ENCODE results near the gene COL4A3. TPM values are rescaled to one million over a fixed set of nuclear protein-coding genes. Genes with fewer than 3 reads are reported as not detected.

The COL4A3 gene
- total RNA-seq, 4 donors from 2014 or later = 0.41 to 20.9 (median 5.1) TPM; not detected in 1

DNA sequence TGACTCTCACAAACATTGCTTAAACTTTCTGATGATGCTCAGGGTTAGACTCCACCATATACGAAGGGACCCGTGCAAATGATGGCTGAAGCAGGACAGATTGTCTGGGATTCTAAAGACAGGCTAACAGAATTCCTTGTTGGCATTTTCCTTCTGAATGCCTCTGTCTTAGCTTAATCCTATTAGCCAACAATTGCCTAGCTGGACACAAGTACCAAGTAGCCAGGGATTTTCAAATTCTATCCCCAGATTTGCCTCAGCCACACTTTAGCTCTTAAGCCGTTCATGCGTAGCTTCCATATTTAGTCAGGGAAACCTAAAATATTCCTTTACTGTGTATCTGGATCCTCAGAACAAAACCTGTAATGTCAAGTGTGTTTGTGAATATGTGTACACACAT, 40.0 kb downstream of the COL4A3 start:
- in situ Hi-C loops (cut with MboI; ENCODE audit: low pct_ligation_motif_present in 1 of 4, low pct_unique_long_range_greater_than_20kb in 1 of 4, low sequenced_read_pairs in 3 of 4) = no loop called here
- Histone ChIP-seq H3K27me3 (no peaks in the 10 kb centered on the region), H3K4me1 (no peaks in the 10 kb centered on the region), H3K27ac (no peak overlapping the region), H3K36me3 (no peaks in the 10 kb centered on the region), H3K9me3 (no peaks in the 10 kb centered on the region), H3K4me3 (no peak overlapping the region)
- WGBS, 2 donors (ENCODE audit: low coverage in 1 of 2) = 89 to 100% methylated on average over 4 of the region's 4 CpGs
- intact Hi-C loops (cut with DNase I; ENCODE audit: low total_unique reads) = no loop called here
- no peak for TF ChIP-seq POLR2A (IDR thresholded peaks at IDR 0.05)
- TF ChIP-seq POLR2AphosphoS5 (IDR thresholded peaks at IDR 0.05) = no peak
- TF ChIP-seq, protein P1, sequence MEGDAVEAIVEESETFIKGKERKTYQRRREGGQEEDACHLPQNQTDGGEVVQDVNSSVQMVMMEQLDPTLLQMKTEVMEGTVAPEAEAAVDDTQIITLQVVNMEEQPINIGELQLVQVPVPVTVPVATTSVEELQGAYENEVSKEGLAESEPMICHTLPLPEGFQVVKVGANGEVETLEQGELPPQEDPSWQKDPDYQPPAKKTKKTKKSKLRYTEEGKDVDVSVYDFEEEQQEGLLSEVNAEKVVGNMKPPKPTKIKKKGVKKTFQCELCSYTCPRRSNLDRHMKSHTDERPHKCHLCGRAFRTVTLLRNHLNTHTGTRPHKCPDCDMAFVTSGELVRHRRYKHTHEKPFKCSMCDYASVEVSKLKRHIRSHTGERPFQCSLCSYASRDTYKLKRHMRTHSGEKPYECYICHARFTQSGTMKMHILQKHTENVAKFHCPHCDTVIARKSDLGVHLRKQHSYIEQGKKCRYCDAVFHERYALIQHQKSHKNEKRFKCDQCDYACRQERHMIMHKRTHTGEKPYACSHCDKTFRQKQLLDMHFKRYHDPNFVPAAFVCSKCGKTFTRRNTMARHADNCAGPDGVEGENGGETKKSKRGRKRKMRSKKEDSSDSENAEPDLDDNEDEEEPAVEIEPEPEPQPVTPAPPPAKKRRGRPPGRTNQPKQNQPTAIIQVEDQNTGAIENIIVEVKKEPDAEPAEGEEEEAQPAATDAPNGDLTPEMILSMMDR (IDR thresholded peaks at IDR 0.05) = no peak
- TF ChIP-seq EP300 (IDR thresholded peaks at IDR 0.05; ENCODE audit: low read depth) = no peak
- DNase-seq = no peak

DNA sequence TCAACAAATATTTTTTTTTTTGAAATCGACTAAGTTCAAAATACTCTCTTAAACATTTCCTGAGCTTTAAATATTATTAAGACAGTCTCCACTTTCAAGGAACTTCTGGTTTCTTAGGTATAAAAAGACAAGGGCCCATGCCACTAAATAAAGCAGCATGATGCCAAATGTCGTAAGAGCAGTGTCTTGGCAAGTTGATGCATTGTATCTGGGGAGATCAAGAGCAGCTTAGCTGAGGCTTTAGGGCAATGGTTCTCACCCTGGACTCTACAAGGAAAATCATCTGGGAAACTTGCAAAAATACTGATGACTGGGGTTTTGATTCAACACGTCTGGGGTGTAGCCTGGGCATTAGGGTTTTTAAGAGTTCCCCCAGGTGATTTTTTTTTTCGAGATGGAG, 41.3 kb downstream of the COL4A3 start:
- DNase-seq = no peak
- no peaks in the 10 kb centered on the region for H3K4me1 ChIP-seq
- no peaks in the 10 kb centered on the region for H3K36me3 ChIP-seq
- no peak overlapping the region for H3K4me3 ChIP-seq
- H3K9me3 ChIP-seq = no peaks in the 10 kb centered on the region
- 80 to 83% methylated on average over 2 to 4 of the region's 4 CpGs for WGBS, 2 donors (ENCODE audit: low coverage in 1 of 2)
- no peak overlapping the region for H3K27ac ChIP-seq
- no peaks in the 10 kb centered on the region for H3K27me3 ChIP-seq
- no peak for TF ChIP-seq POLR2AphosphoS5 (IDR thresholded peaks at IDR 0.05)
- TF ChIP-seq EP300 (IDR thresholded peaks at IDR 0.05; ENCODE audit: low read depth) = no peak
- TF ChIP-seq, protein P1 (IDR thresholded peaks at IDR 0.05) = no peak
- TF ChIP-seq POLR2A (IDR thresholded peaks at IDR 0.05) = no peak
- in situ Hi-C loops (cut with MboI; ENCODE audit: low pct_ligation_motif_present in 1 of 4, low pct_unique_long_range_greater_than_20kb in 1 of 4, low sequenced_read_pairs in 3 of 4) (no loop called here), intact Hi-C loops (cut with DNase I; ENCODE audit: low total_unique reads) (no loop called here)

DNA sequence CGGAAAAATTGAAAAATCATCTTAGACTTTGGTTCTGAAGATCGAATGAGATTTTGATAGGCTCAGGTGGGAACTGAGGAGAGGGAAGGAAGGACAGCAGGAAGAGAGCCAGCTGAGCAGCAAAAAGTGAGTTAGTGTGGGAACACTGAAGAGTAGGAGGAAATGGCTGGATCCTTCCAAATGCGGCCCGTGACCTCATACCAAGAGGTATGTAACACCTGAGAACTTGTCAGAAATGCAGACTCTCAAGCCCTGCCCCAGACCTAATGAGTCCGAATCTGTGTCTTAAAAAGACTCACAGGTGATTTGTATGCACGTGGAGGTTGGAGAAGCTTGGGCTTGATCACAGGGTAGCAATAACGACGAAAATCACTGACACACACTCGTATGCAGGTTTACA, 42.0 kb downstream of the COL4A3 start:
- no peaks in the 10 kb centered on the region for H3K9me3 ChIP-seq
- H3K4me1 ChIP-seq = no peaks in the 10 kb centered on the region
- 90 to 93% methylated on average over 8 to 9 of the region's 9 CpGs for WGBS, 2 donors (ENCODE audit: low coverage in 1 of 2)
- H3K27ac ChIP-seq = no peak overlapping the region
- TF ChIP-seq POLR2A (IDR thresholded peaks at IDR 0.05) = no peak
- TF ChIP-seq, protein P1 (IDR thresholded peaks at IDR 0.05) = no peak
- no peak for TF ChIP-seq POLR2AphosphoS5 (IDR thresholded peaks at IDR 0.05)
- no peak for TF ChIP-seq EP300 (IDR thresholded peaks at IDR 0.05; ENCODE audit: low read depth)
- DNase-seq = no peak
- no peaks in the 10 kb centered on the region for H3K36me3 ChIP-seq
- intact Hi-C loops (cut with DNase I; ENCODE audit: low total_unique reads) = no loop called here
- no peak overlapping the region for H3K4me3 ChIP-seq
- H3K27me3 ChIP-seq = no peaks in the 10 kb centered on the region
- in situ Hi-C loops (cut with MboI; ENCODE audit: low pct_ligation_motif_present in 1 of 4, low pct_unique_long_range_greater_than_20kb in 1 of 4, low sequenced_read_pairs in 3 of 4) = no loop called here

DNA sequence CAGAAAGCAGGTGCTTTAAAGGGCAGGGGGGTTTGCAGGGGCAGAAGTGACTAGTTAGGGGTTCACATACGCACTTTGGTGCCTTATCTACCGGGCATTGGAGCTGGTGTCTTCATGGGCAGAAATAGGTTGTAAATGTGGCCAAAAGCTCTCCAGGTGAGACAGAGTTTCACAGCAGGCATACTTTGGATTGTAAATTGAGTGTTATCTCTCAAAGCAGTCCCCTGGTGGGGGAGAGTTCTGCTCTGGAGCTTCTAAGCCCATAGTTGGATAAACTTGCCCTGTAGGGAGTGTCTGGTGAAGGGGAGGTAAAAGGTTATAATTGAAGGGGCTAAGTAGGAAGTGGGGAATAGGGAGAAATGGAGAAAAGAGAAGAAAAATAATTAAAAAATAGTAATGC, 43.1 kb downstream of the COL4A3 start:
- no peak overlapping the region for H3K27ac ChIP-seq
- no peaks in the 10 kb centered on the region for H3K4me1 ChIP-seq
- no peak for DNase-seq
- in situ Hi-C loops (cut with MboI; ENCODE audit: low pct_ligation_motif_present in 1 of 4, low pct_unique_long_range_greater_than_20kb in 1 of 4, low sequenced_read_pairs in 3 of 4) = no loop called here
- no peaks in the 10 kb centered on the region for H3K36me3 ChIP-seq
- WGBS, 2 donors (ENCODE audit: low coverage in 1 of 2) = 86 to 94% methylated on average over 2 of the region's 2 CpGs
- intact Hi-C loops (cut with DNase I; ENCODE audit: low total_unique reads) = no loop called here
- no peak overlapping the region for H3K4me3 ChIP-seq
- TF ChIP-seq POLR2AphosphoS5 (IDR thresholded peaks at IDR 0.05) (no peak), POLR2A (IDR thresholded peaks at IDR 0.05) (no peak), EP300 (IDR thresholded peaks at IDR 0.05; ENCODE audit: low read depth) (no peak)
- TF ChIP-seq, protein P1 (IDR thresholded peaks at IDR 0.05) = no peak
- H3K27me3 ChIP-seq = no peaks in the 10 kb centered on the region
- H3K9me3 ChIP-seq = no peaks in the 10 kb centered on the region
